Stimulated activated CD4-positive, alpha-beta T cell treated with anti-CD3 and anti-CD28 coated beads, Interleukin-4, amount 100 ng/mL, for 24 hours (primary cell): ENCODE data around the gene PROX1.
"Not testable (repeated sequence)": the region's sequence is repeated elsewhere in the genome, so short reads cannot be mapped to it uniquely, and the experiment has no call there.

Experiments
- DNase-seq: peaks from one replicate; pipeline ENCODE4 v3.0.0-alpha.2; 2020

PROX1 gene

GRCh38 chr1:214075999-214076707, 88.4 kb downstream of the PROX1 start:
- no peak for DNase-seq

GRCh38 chr1:214076708-214077065, 88.9 kb downstream of the PROX1 start:
- no peak for DNase-seq

GRCh38 chr1:214078950-214079349, 91.2 kb downstream of the PROX1 start:
- DNase-seq, result no peak

- no peak for DNase-seq
Observed at GRCh38 chr1:214085325-214085724, 97.6 kb downstream of the PROX1 start.

- DNase-seq, result no peak
Observed at GRCh38 chr1:214086945-214087344, 99.2 kb downstream of the PROX1 start.

- not testable (repeated sequence) for DNase-seq
Observed at GRCh38 chr1:214089003-214089402, 101.2 kb downstream of the PROX1 start.
